Heart right ventricle (tissue), 16 donors: ENCODE measurements around the gene KRTAP12-2. TPM values are rescaled to one million over a fixed set of nuclear protein-coding genes. Genes with fewer than 3 reads are reported as not detected.

Experiments
- ATAC-seq, 8 donors: fragments of 200-7000 bp; cut with Tn5 transposase; one replicate each; pipeline ENCODE4 v1.9.1; 2020; ENCODE audit warnings: mild to moderate bottlenecking in 8 of 8, moderate library complexity in 8 of 8, moderate number of reproducible peaks in 1 of 8
- DNase-seq, 2 donors: peaks; one replicate each; pipeline ENCODE4 v3.0.0-alpha.2; 2020
- H3K27ac ChIP-seq, 10 donors: fragments of 200-600 bp; sonication (generic) in 2 of 10; one replicate each; pipeline versions ENCODE4 v1.5.0 to v1.8.0; 2020 to 2022; ENCODE audit warnings: mild to moderate bottlenecking in 3 of 10
- H3K27me3 ChIP-seq, 7 donors: fragments of 200-600 bp; one replicate each; pipeline ENCODE4 v1.8.0; 2021 to 2022; ENCODE audit warnings: mild to moderate bottlenecking in 2 of 7
- H3K36me3 ChIP-seq, 9 donors: fragments of 200-600 bp; sonication (generic) in 1 of 9; one replicate each; pipeline versions ENCODE4 v1.5.0 to v1.8.0; 2020 to 2022; ENCODE audit warnings: mild to moderate bottlenecking in 2 of 9
- H3K4me1 ChIP-seq, 9 donors: fragments of 200-600 bp; sonication (generic) in 1 of 9; one replicate each; pipeline versions ENCODE4 v1.5.0 to v1.8.0; 2020 to 2022; ENCODE audit warnings: mild to moderate bottlenecking in 4 of 9
- H3K4me3 ChIP-seq, 10 donors: fragments of 200-600 bp; sonication (generic) in 2 of 10; one replicate each; pipeline versions ENCODE4 v1.5.0 to v1.8.0; 2020 to 2022; ENCODE audit warnings: mild to moderate bottlenecking in 7 of 10, moderate library complexity in 2 of 10
- H3K9me3 ChIP-seq, 11 donors: fragments of 200-600 bp in 10 of 11; sonication (generic) in 2 of 11; one replicate each; pipeline versions ENCODE4 v1.5.0 to v1.8.0; 2013 to 2022; ENCODE audit warnings: mild to moderate bottlenecking in 2 of 11, control low read depth in 1 of 11, moderate library complexity in 1 of 11
- WGBS, 2 donors: extraction: QIAGEN DNeasy Blood & Tissue Kit; methylation state at CpG; one replicate each; pipeline ENCODE4 v1.1.7; 2013; ENCODE audit warnings: inconsistent platforms in 1 of 2; 5-methylcytosine and 5-hydroxymethylcytosine counted together
- intact Hi-C, 10 donors: fragments of 100-400 bp; cut with DNase I; formaldehyde crosslinking; loops; one replicate each; pipeline versions ENCODE4 v1.11.1 to v1.14.2; 2022
- polyA plus RNA-seq, 2 donors: library from polyadenylated mRNA; stranded (reverse); fragments of 200-250 nt; gene quantifications; one replicate each; pipeline ENCODE4 v1.2.3, GENCODE V29; 2013
- total RNA-seq, 10 donors: library from RNA; stranded (reverse); fragmentation: NEBNext Ultra II Directional in 3 of 10; extraction: Animal tissue kit (Norgen Biotek cat#: 25700) in 3 of 10; gene quantifications; one replicate each; pipeline versions ENCODE4 v1.2.1 to v1.2.4, GENCODE V29; 2021 to 2023
- TF ChIP-seq, protein P1 (sequence below), 9 donors: fragments of 200-600 bp; sonication (generic) in 2 of 9; IDR thresholded peaks; one replicate each; pipeline versions ENCODE4 v1.5.0 to v1.8.0; 2021 to 2022; ENCODE audit warnings: antibody characterized with exemption in 9 of 9, mild to moderate bottlenecking in 5 of 9, moderate library complexity in 1 of 9
- donor health status: Arrhythmogenic right ventricular cardiomyopathy.
- donor health status: ischemic (EF 13 %, LVEDD 7.1; RV severe dilation, severe dysfunction).
- donor health status: healthy with polysubstance abuse.
- donor health status: DM: no; HTN: yes; CAD: no.
- donor health status: DM: no; HTN: no; CAD: no.
- donor health status: ischemic (EF 25% LVEDD 6.9; RV normal size, moderate dysfunction).
- donor health status: ischemic (EF 25% LVEDD 5.7; RV mildly dilated, moderate dysfunction).
- donor health status: healthy.
- donor health status: DM: yes; HTN: yes; CAD: no.
- donor health status: Ischemic cardiomyopathy.
- donor health status: ischemic (EF 35%, LVEDD 5.7; RV mildly dilated, moderate dysfunction).
- donor health status: nonischemic (EF 11% LVEDD 7.7; RV severe dilation, severe dysfunction).
- donor health status: DM: yes; HTN: yes; CAD: no.
- donor health status: PGD.
- donor health status: ischemic (EF 29% LVEDD 5.4; RV normal size, mild dysfunction).
- donor health status: nonischemic (EF 23%, LVEDD 6.1; RV moderate dilation, normal function).

The KRTAP12-2 gene
- total and polyA plus RNA-seq, 12 donors: not detected

DNA sequence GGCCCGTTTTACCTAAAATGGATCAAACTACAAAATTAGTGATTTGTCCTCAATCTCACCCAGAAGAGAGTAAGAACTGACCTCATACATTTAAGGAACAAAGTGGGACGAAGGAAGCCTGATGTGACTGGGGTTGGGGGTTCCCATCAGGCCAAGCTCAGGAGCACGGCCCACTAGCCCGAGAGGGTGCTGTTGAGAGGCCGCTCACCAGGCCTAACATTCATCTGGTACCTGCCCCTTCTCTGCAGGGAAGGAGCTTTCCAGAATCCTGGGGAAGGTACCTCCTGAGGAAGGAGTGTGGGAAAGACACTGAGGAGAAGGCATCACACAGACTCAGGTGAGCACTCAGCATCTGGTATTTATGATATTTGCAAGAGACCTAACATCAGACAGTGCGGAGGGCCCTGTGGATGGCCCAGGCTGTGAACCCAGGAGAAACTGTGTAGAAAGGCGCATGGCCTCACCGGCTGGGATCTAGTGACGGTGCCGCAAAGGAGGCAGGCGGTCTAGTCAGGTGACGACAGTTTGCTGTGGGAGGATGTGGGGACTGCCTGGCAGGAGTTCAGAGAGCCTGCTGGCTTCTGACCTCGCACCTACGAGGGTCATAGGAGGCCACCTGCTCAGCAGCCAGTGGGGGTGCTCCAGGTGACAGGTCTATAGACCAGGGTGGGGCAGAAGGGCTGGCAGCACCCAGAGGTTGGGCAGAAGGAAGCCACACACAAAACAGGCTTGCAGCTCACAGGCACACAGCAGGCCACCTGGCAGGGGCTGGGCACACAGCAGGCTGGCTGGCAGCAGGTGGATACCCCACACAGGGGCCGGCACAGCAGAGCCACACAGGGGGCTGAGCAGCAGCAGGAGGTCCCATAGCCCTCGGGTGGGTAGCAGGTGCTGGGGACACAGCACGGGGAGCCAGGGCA, 12.8 kb downstream of the KRTAP12-2 start:
- Histone ChIP-seq H3K36me3 (no peaks in the 10 kb centered on the region), H3K4me3 (no peak overlapping the region), H3K4me1 (no peaks in the 10 kb centered on the region), H3K9me3 (peaks cover 0 to 20% (median 4%) of the 10 kb centered on the region in 11 donors), H3K27ac (peak overlapping the region in 1 of 10 donors; percentile 69), H3K27me3 (peaks cover 0 to 28% (median under 1%) of the 10 kb centered on the region in 7 donors)
- no peak for DNase-seq
- TF ChIP-seq, protein P1, sequence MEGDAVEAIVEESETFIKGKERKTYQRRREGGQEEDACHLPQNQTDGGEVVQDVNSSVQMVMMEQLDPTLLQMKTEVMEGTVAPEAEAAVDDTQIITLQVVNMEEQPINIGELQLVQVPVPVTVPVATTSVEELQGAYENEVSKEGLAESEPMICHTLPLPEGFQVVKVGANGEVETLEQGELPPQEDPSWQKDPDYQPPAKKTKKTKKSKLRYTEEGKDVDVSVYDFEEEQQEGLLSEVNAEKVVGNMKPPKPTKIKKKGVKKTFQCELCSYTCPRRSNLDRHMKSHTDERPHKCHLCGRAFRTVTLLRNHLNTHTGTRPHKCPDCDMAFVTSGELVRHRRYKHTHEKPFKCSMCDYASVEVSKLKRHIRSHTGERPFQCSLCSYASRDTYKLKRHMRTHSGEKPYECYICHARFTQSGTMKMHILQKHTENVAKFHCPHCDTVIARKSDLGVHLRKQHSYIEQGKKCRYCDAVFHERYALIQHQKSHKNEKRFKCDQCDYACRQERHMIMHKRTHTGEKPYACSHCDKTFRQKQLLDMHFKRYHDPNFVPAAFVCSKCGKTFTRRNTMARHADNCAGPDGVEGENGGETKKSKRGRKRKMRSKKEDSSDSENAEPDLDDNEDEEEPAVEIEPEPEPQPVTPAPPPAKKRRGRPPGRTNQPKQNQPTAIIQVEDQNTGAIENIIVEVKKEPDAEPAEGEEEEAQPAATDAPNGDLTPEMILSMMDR (IDR thresholded peaks at IDR 0.05): no peak
- peak in 1 of 8 donors; percentile 9 for ATAC-seq
- intact Hi-C loops: no loop called here
- 67 to 73% methylated on average over 17 of the region's 17 CpGs for WGBS, 2 donors

DNA sequence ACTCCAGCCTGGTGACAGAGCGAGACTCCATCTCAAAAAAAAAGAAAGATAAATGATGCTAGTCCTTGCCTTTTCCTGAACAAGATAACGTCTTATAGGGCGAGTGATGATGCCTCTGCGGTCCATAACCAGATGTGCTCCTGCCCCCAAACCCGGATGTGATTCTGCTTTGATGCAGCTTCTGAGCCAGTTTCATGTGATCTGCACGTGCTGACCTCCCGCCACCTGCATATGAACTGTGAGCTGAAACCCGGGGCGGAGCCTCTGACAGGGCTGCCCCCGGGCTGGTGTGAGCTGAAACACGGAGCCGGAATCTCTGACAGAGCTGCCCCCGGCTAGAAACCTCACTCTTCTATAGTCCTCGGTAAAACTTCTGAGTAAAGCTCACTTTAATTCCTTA, 13.6 kb downstream of the KRTAP12-2 start:
- Histone ChIP-seq H3K9me3 (peaks cover 0 to 20% (median 4%) of the 10 kb centered on the region in 11 donors), H3K27ac (no peak overlapping the region), H3K27me3 (peaks cover 0 to 28% (median 6%) of the 10 kb centered on the region in 7 donors), H3K4me3 (no peak overlapping the region), H3K4me1 (no peaks in the 10 kb centered on the region), H3K36me3 (no peaks in the 10 kb centered on the region)
- ATAC-seq (no peak), DNase-seq (no peak)
- intact Hi-C loops: no loop called here
- TF ChIP-seq, protein P1 (IDR thresholded peaks at IDR 0.05): no peak
- 63 to 65% methylated on average over 14 of the region's 14 CpGs for WGBS, 2 donors

DNA sequence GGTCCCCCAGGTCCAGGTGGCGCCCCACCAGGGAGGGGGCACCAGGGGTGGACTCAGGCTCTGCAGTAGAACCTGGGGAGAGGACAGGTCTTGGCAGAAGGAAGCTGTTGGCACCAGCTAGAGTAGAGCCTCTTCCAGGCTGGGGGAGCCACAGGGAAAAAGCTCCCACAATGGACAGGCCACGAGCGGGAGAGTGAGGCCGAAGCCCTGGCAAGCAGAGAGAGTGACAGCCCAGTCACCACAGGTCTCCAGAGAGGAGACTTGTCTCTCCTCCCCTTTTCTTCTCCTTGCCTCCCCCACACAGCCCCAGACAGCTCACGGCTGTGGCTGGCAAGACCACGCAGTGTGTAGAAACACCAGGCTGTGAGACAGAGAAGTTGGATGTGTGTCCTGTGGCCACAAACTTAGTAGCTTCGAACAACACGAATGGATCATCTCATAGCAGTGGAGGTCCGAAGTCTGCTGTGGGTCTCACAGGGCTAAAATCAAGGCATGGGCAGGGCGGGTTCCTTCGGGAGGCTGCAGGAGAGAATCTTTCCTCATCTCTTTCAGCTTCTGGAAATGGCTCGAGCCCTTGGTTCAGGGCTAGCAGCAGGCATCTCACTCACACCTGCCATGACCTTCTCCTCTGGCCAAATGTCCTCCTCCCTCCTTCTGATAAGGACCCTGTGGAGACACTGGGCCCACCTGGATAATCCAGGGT, 15.6 kb downstream of the KRTAP12-2 start:
- no peak for DNase-seq
- no peak overlapping the region for H3K27ac ChIP-seq
- H3K4me3 ChIP-seq: no peak overlapping the region
- H3K36me3 ChIP-seq: no peaks in the 10 kb centered on the region
- no peaks in the 10 kb centered on the region for H3K4me1 ChIP-seq
- intact Hi-C loops: no loop called here
- peaks cover 0 to 7% (median 2%) of the 10 kb centered on the region in 11 donors for H3K9me3 ChIP-seq
- peaks cover 0 to 34% (median 15%) of the 10 kb centered on the region in 7 donors for H3K27me3 ChIP-seq
- TF ChIP-seq, protein P1 (IDR thresholded peaks at IDR 0.05): no peak
- 84 to 90% methylated on average over 12 of the region's 12 CpGs for WGBS, 2 donors
- no peak for ATAC-seq

DNA sequence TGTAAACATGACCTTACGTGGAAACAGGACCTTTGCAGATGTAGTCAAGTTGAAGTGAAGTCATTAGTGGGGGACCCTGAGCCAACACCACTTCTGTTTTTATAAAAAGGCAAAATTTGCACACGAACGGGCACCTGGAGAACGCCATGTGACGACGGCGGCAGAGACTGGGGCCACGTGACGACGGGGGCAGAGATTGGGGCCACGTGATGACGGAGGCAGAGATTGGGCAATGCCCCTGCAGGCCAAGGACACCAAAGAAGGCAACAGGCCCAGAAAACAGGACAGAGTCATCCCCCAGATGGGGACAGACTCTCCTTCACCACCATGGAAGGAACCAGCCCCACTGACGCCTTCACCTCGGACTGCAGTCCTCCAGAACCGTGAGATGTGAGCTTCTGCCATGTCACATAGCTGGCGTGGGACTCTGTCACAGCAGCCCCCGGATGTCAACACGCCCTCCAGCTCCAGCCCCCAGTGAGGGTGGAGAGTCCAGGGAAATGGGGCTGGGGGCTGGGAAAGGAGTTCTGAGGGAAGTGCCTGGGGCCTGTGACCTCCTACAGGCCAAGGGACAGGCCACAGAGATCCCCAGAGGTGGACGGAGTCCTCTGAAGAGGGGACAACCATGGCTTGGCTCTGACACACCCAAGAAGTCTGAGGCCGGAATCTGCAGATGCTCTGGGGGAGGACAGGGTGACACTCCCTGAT, 16.3 kb downstream of the KRTAP12-2 start:
- 86 to 88% methylated on average over 20 of the region's 20 CpGs for WGBS, 2 donors
- intact Hi-C loops: no loop called here
- DNase-seq: no peak
- TF ChIP-seq, protein P1 (IDR thresholded peaks at IDR 0.05): no peak
- Histone ChIP-seq H3K27me3 (peaks cover 0 to 34% (median 16%) of the 10 kb centered on the region in 7 donors), H3K36me3 (no peaks in the 10 kb centered on the region), H3K4me3 (no peak overlapping the region), H3K4me1 (no peaks in the 10 kb centered on the region), H3K27ac (no peak overlapping the region), H3K9me3 (peaks cover 0 to 8% (median under 1%) of the 10 kb centered on the region in 11 donors)
- no peak for ATAC-seq
